ENCODE measurements around the gene TMED10.
"Not testable (repeated sequence)": the region's sequence is repeated elsewhere in the genome, so short reads cannot be mapped to it uniquely, and the experiment has no call there.

TMED10 gene

GRCh38 chr14:75190023-75190422, 13.6 kb upstream of the TMED10 start:
- no peak for DNase-seq (ENCODE audit: low read depth)

- no peak for DNase-seq (ENCODE audit: low read depth)
These were observed 12.3 kb upstream of the TMED10 start for GRCh38 chr14:75188520-75189268.

- DNase-seq (ENCODE audit: low read depth): no peak
These were observed 11.7 kb upstream of the TMED10 start for GRCh38 chr14:75188086-75188485.

- DNase-seq (ENCODE audit: low read depth): no peak
These were observed 10.5 kb upstream of the TMED10 start for GRCh38 chr14:75186953-75187352.

GRCh38 chr14:75185251-75186040, 9.0 kb upstream of the TMED10 start:
- no peak for DNase-seq (ENCODE audit: low read depth)

- no peak for DNase-seq (ENCODE audit: low read depth)
These were observed 8.1 kb upstream of the TMED10 start for GRCh38 chr14:75184492-75184891.

GRCh38 chr14:75184039-75184438, 7.6 kb upstream of the TMED10 start:
- DNase-seq (ENCODE audit: low read depth): no peak

GRCh38 chr14:75183225-75183624, 6.8 kb upstream of the TMED10 start:
- no peak for DNase-seq (ENCODE audit: low read depth)

- DNase-seq (ENCODE audit: low read depth): no peak
These were observed 6.4 kb upstream of the TMED10 start for GRCh38 chr14:75182821-75183220.

GRCh38 chr14:75182163-75182562, 5.8 kb upstream of the TMED10 start:
- not testable (repeated sequence) for DNase-seq (ENCODE audit: low read depth)

- DNase-seq (ENCODE audit: low read depth): no peak
These were observed 5.1 kb upstream of the TMED10 start for GRCh38 chr14:75181293-75182062.

GRCh38 chr14:75175677-75176141, 703 bp downstream of the TMED10 start:
- no peak for DNase-seq (ENCODE audit: low read depth)

GRCh38 chr14:75174066-75174465, 2.3 kb downstream of the TMED10 start:
- DNase-seq (ENCODE audit: low read depth): no peak

- no peak for DNase-seq (ENCODE audit: low read depth)
These were observed 5.6 kb downstream of the TMED10 start for GRCh38 chr14:75170772-75171171.

GRCh38 chr14:75168586-75169335, 7.7 kb downstream of the TMED10 start:
- no peak for DNase-seq (ENCODE audit: low read depth)

- DNase-seq (ENCODE audit: low read depth): no peak
These were observed 9.1 kb downstream of the TMED10 start for GRCh38 chr14:75167325-75167724.

- no peak for DNase-seq (ENCODE audit: low read depth)
These were observed 10.6 kb downstream of the TMED10 start for GRCh38 chr14:75165586-75166391.

- DNase-seq (ENCODE audit: low read depth): no peak
These were observed 11.6 kb downstream of the TMED10 start for GRCh38 chr14:75164809-75165208.

GRCh38 chr14:75163677-75164076, 12.7 kb downstream of the TMED10 start:
- no peak for DNase-seq (ENCODE audit: low read depth)

- DNase-seq (ENCODE audit: low read depth): no peak
These were observed 13.8 kb downstream of the TMED10 start for GRCh38 chr14:75162631-75163030.
